SK-N-MC (cell line): ENCODE data around the gene FOXO1.

Experiments
- EZH2 ChIP-seq: fragments of 200-600 bp; sonication (generic); IDR thresholded peaks from one replicate; pipeline ENCODE4 v1.6.1; 2017; ENCODE audit warnings: antibody characterized with exemption
- FOXP2 ChIP-seq: optimal IDR thresholded peaks from 2 replicates; pipeline ENCODE3; 2011; ENCODE audit warnings: mild to moderate bottlenecking, moderate library complexity; ENCODE audit not compliant: insufficient read depth; ENCODE audit errors: extremely low read length, control extremely low read depth
- POLR2AphosphoS5 ChIP-seq: IDR thresholded peaks from 2 replicates; pipeline ENCODE4 v1.6.1; 2012; ENCODE audit warnings: mild to moderate bottlenecking, low read depth, low read length, borderline replicate concordance

- no peak for TF ChIP-seq POLR2AphosphoS5
- TF ChIP-seq EZH2: no peak
- TF ChIP-seq FOXP2: no peak
Measured at GRCh38 chr13:40635315-40635995, 31.0 kb downstream of the FOXO1 start.
